Upper lobe of left lung (tissue), 6 donors: ENCODE measurements around the gene FILIP1L. TPM values are rescaled to one million over a fixed set of nuclear protein-coding genes. Genes with fewer than 3 reads are reported as not detected.

Experiments
- ATAC-seq, 2 donors: fragments of 200-7000 bp; cut with Tn5 transposase; one replicate each; pipeline ENCODE4 v1.9.1; 2022; ENCODE audit warnings: mild to moderate bottlenecking in 2 of 2, moderate library complexity in 2 of 2; ENCODE audit not compliant: low FRiP score in 2 of 2
- DNase-seq, 2 donors: peaks; one replicate each; pipeline ENCODE4 v3.0.0-alpha.2; 2019 to 2020
- H3K27ac ChIP-seq, 4 donors: fragments of 200-600 bp; sonication (generic); one replicate each; pipeline ENCODE4 v1.5.1; 2016 to 2019
- H3K27me3 ChIP-seq, 4 donors: fragments of 200-600 bp; sonication (generic); one replicate each; pipeline ENCODE4 v1.5.1; 2017 to 2019
- H3K36me3 ChIP-seq, 4 donors: fragments of 200-600 bp; sonication (generic); one replicate each; pipeline ENCODE4 v1.5.1; 2016 to 2019
- H3K4me1 ChIP-seq, 4 donors: fragments of 200-600 bp; sonication (generic); one replicate each; pipeline ENCODE4 v1.5.1; 2018 to 2019
- H3K4me3 ChIP-seq, 4 donors: fragments of 200-600 bp; sonication (generic); one replicate each; pipeline ENCODE4 v1.5.1; 2017 to 2019; ENCODE audit warnings: mild to moderate bottlenecking in 2 of 4, moderate library complexity in 1 of 4
- H3K9me3 ChIP-seq, 4 donors: fragments of 200-600 bp; sonication (generic); one replicate each; pipeline ENCODE4 v1.5.1; 2018 to 2019
- EP300 ChIP-seq, 4 donors: sonication (generic); formaldehyde crosslinking; IDR thresholded peaks; one replicate each; pipeline ENCODE4 v1.5.1; 2017; ENCODE audit warnings: antibody characterized with exemption in 4 of 4, control low read depth in 2 of 4
- POLR2A ChIP-seq, 4 donors: fragments of 450-650 bp; IDR thresholded peaks; one replicate each; pipeline ENCODE4 v1.5.1; 2016 to 2017; ENCODE audit warnings: antibody characterized with exemption in 4 of 4, mild to moderate bottlenecking in 2 of 4
- POLR2AphosphoS5 ChIP-seq, 2 donors: sonication (generic); formaldehyde crosslinking; IDR thresholded peaks; one replicate each; pipeline ENCODE4 v1.5.1; 2017; ENCODE audit warnings: antibody characterized with exemption in 2 of 2
- WGBS, 2 donors: methylation state at CpG; one replicate each; pipeline ENCODE4 v1.1.5; 2017 to 2018; 5-methylcytosine and 5-hydroxymethylcytosine counted together
- total RNA-seq, 6 donors: library from RNA; depleted of rRNA in 4 of 6; stranded (reverse); fragments of >200 nt in 4 of 6; gene quantifications; one replicate each; pipeline versions ENCODE4 v1.1.0 to v1.2.1, GENCODE V29; 2016 to 2021
- TF ChIP-seq, protein P1 (sequence below), 6 experiments: fragments of 450-650 bp in 4 of 6; fragments of 200-600 bp in 2 of 6; sonication (generic) in 2 of 6; IDR thresholded peaks; one replicate each; pipeline ENCODE4 v1.5.1; 2016 to 2019; ENCODE audit warnings: antibody characterized with exemption in 6 of 6
- donor health status: DM: no; HTN: no; CAD: no; lungs with moderate emphysema.
- donor health status: DM: no; HTN: yes; CAD: no; lungs with severe emphysema.

Gene FILIP1L
- total RNA-seq, 6 donors from 2014 or later: 19.4 to 38.2 (median 25.9) TPM

DNA sequence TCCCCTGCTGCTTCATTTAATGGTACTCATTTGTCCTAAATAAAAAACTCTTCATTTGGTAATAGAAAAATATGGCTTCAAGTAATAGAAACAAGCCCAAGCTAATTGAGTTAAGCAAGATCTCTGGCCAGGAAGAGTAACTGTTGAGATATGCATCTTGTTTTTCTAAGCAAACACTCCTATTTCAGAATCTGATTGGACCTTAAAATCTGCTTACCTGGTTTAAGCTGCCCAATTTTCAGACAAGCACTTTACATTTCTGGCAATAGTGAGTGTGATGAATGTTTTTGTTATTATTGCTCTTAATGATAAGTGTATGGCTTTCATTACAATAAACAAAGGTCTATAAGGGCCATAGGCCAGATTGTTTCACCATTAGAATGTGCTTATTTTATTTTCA, 210.4 kb downstream of the FILIP1L start:
- no peak overlapping the region for H3K27ac ChIP-seq
- no peak overlapping the region for H3K4me3 ChIP-seq
- TF ChIP-seq POLR2AphosphoS5 (IDR thresholded peaks at IDR 0.05): no peak
- TF ChIP-seq, protein P1, sequence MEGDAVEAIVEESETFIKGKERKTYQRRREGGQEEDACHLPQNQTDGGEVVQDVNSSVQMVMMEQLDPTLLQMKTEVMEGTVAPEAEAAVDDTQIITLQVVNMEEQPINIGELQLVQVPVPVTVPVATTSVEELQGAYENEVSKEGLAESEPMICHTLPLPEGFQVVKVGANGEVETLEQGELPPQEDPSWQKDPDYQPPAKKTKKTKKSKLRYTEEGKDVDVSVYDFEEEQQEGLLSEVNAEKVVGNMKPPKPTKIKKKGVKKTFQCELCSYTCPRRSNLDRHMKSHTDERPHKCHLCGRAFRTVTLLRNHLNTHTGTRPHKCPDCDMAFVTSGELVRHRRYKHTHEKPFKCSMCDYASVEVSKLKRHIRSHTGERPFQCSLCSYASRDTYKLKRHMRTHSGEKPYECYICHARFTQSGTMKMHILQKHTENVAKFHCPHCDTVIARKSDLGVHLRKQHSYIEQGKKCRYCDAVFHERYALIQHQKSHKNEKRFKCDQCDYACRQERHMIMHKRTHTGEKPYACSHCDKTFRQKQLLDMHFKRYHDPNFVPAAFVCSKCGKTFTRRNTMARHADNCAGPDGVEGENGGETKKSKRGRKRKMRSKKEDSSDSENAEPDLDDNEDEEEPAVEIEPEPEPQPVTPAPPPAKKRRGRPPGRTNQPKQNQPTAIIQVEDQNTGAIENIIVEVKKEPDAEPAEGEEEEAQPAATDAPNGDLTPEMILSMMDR (IDR thresholded peaks at IDR 0.05): no peak
- no peak for TF ChIP-seq POLR2A (IDR thresholded peaks at IDR 0.05)
- no peak for TF ChIP-seq EP300 (IDR thresholded peaks at IDR 0.05)

DNA sequence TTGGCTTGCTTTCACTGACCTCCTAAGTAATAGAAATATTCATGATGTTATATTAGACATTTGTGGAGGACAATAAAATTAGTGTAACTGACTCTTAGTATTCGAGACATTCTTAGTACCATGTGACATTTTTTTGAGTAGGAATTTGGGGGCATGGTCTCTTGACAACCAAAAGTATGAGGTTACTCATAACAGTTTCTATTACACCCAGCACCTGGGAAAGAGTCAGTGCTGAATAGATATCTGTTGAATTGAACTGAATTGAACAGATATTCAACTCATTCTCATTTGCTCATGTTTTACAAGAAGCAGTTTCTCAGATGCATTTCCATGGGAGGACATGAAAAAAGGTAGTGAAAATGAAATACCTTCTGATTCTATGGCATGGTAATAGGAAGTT, 212.2 kb downstream of the FILIP1L start:
- 85 to 93% methylated on average over 1 of the region's 1 CpG for WGBS, 2 donors
- Histone ChIP-seq H3K36me3 (no peaks in the 10 kb centered on the region), H3K27me3 (no peaks in the 10 kb centered on the region), H3K4me3 (no peak overlapping the region), H3K27ac (no peak overlapping the region), H3K4me1 (peaks cover 4 to 17% (median 7%) of the 10 kb centered on the region in 4 donors), H3K9me3 (no peaks in the 10 kb centered on the region)
- DNase-seq: no peak
- ATAC-seq: no peak
- no peak for TF ChIP-seq POLR2A (IDR thresholded peaks at IDR 0.05)
- TF ChIP-seq EP300 (IDR thresholded peaks at IDR 0.05): no peak
- TF ChIP-seq, protein P1 (IDR thresholded peaks at IDR 0.05): no peak
- TF ChIP-seq POLR2AphosphoS5 (IDR thresholded peaks at IDR 0.05): no peak

More for the DNA sequence above, 210.4 kb downstream of the FILIP1L start:
- Histone ChIP-seq H3K9me3 (no peaks in the 10 kb centered on the region), H3K27me3 (no peaks in the 10 kb centered on the region), H3K36me3 (no peaks in the 10 kb centered on the region), H3K4me1 (peaks cover 4 to 17% (median 7%) of the 10 kb centered on the region in 4 donors)
- ATAC-seq (no peak), DNase-seq (no peak)

DNA sequence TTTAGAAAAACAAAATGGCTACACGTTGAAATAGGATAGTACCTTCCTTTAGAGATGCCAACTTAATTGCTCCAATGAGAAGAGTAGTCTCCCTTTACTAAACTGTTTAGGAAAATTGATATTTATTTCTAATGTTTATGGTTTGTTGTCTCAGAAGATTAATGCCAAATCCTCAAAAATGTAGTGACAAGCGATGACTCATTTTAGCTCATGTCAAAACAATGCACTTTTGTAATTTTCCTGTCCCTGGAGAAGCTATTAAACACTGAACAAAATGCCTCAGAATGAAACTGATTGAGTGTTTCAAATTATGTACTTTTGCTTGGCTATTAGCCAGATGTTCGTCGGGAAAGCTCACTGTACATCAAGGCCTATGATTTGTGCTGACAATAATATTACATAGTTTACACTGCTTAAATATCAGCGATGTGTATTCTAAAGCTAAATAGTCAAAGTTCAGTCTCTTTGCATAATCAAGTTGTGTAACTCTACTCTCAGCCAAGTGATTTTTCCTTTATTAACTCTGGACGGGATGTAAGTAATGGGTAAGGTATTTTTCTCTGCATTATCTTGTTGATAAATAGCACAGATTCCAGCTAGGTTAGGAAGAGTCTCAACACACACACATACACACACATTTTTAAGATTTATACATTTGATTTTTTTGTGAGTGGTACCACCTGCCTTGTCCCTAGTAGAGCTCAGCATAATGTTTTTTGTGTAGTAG, 212.9 kb downstream of the FILIP1L start:
- TF ChIP-seq POLR2AphosphoS5 (IDR thresholded peaks at IDR 0.05) (no peak), EP300 (IDR thresholded peaks at IDR 0.05) (no peak), POLR2A (IDR thresholded peaks at IDR 0.05) (no peak)
- TF ChIP-seq, protein P1 (IDR thresholded peaks at IDR 0.05): no peak
- H3K9me3 ChIP-seq: no peaks in the 10 kb centered on the region
- peak overlapping the region in 1 of 4 donors; percentile 4 for H3K4me3 ChIP-seq
- no peaks in the 10 kb centered on the region for H3K27me3 ChIP-seq
- peak overlapping the region in 2 of 4 donors; percentile 26 to 31 for H3K27ac ChIP-seq
- no peaks in the 10 kb centered on the region for H3K36me3 ChIP-seq
- DNase-seq (no peak), ATAC-seq (peak in 1 of 2 donors; percentile 82)
- peaks cover 4 to 17% (median 7%) of the 10 kb centered on the region in 4 donors for H3K4me1 ChIP-seq
- WGBS, 2 donors: 18 to 23% methylated on average over 6 of the region's 6 CpGs

DNA sequence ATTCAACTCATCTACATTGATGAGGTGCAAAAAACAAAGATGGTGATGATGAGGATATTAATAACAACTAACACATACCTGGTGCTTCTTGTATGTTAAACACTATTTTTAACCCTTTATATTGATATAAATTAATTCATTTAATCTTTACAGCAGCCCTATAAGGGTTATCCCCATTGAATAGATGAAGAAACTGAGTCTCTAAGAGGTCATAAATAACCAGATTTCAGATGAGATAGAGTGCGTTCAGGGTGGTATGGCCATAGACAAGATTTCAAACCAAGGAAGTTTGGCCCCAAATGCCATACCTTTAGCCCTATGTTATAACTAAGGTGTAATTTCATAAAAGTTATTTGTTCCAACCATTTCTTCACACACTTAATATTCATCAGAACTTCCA, 214.1 kb downstream of the FILIP1L start:
- no peak overlapping the region for H3K27ac ChIP-seq
- WGBS, 2 donors: 94 to 100% methylated on average over 1 of the region's 1 CpG
- H3K4me3 ChIP-seq: no peak overlapping the region
- H3K9me3 ChIP-seq: no peaks in the 10 kb centered on the region
- no peak for ATAC-seq
- H3K36me3 ChIP-seq: no peaks in the 10 kb centered on the region
- no peak for DNase-seq
- TF ChIP-seq POLR2A (IDR thresholded peaks at IDR 0.05): no peak
- TF ChIP-seq, protein P1 (IDR thresholded peaks at IDR 0.05): no peak
- no peak for TF ChIP-seq EP300 (IDR thresholded peaks at IDR 0.05)
- no peak for TF ChIP-seq POLR2AphosphoS5 (IDR thresholded peaks at IDR 0.05)
- H3K27me3 ChIP-seq: no peaks in the 10 kb centered on the region
- peaks cover 4 to 20% (median 7%) of the 10 kb centered on the region in 4 donors for H3K4me1 ChIP-seq

DNA sequence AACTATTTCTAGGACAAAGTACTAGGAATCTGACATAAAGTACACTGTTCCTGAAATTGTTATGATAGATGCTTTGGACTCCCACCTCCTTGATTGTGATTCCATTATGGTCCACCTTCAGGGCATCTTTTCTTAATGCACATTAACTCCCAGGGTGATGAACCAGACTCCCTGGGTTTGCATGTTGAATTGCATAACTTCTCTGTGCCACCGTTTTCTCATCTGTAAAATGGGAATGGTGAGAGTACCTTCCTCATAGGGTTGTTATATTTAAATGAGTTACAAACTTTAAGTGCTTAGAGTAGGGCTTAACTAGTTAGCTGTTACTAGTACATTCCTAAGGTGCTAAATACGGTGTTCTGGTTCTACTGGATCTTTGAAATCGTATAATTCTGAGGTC, 214.7 kb downstream of the FILIP1L start:
- TF ChIP-seq EP300 (IDR thresholded peaks at IDR 0.05) (no peak), POLR2A (IDR thresholded peaks at IDR 0.05) (no peak), POLR2AphosphoS5 (IDR thresholded peaks at IDR 0.05) (no peak)
- TF ChIP-seq, protein P1 (IDR thresholded peaks at IDR 0.05): no peak
- 95 to 97% methylated on average over 3 of the region's 3 CpGs for WGBS, 2 donors
- Histone ChIP-seq H3K9me3 (no peaks in the 10 kb centered on the region), H3K27me3 (no peaks in the 10 kb centered on the region), H3K4me1 (peaks cover 4 to 20% (median 7%) of the 10 kb centered on the region in 4 donors), H3K4me3 (no peak overlapping the region), H3K36me3 (no peaks in the 10 kb centered on the region), H3K27ac (no peak overlapping the region)
- no peak for DNase-seq
- ATAC-seq: no peak
